NCI-H1417 (cell line): ENCODE measurements around the gene HAPLN2.
A peak's percentile ranks its signal among the peaks of the same experiment; 100 is the strongest.
"Not testable (repeated sequence)": the region's sequence is repeated elsewhere in the genome, so short reads cannot be mapped to it uniquely, and the experiment has no call there.

ENCODE experiments used
- DNase-seq, 3 experiments: peaks; one replicate each; lab custom pipeline; 2025; lab: John Stamatoyannopoulos, UW

HAPLN2 gene

GRCh38 chr1:156619582-156619955 lies 354 bp downstream of the HAPLN2 start:
- DNase-seq, result no peak

GRCh38 chr1:156622581-156623297 lies 3.5 kb downstream of the HAPLN2 start:
- DNase-seq, result no peak

GRCh38 chr1:156623946-156624813 lies 5.0 kb downstream of the HAPLN2 start:
- peak in 2 of 3 experiments; percentile 63 to 68 for DNase-seq

- peak in 2 of 3 experiments; percentile 36 to 38 for DNase-seq
Observed at GRCh38 chr1:156624814-156625435, 5.7 kb downstream of the HAPLN2 start.

- peak; percentile 39 to 73 (median 59) for DNase-seq
Observed at GRCh38 chr1:156625436-156626078, 6.3 kb downstream of the HAPLN2 start.

GRCh38 chr1:156626079-156626438 lies 6.8 kb downstream of the HAPLN2 start:
- no peak for DNase-seq

GRCh38 chr1:156627313-156627880 lies 8.2 kb downstream of the HAPLN2 start:
- peak; percentile 51 to 82 (median 75) for DNase-seq

GRCh38 chr1:156629823-156630449 lies 10.7 kb downstream of the HAPLN2 start:
- no peak for DNase-seq

GRCh38 chr1:156631152-156631551 lies 11.9 kb downstream of the HAPLN2 start:
- DNase-seq, result not testable (repeated sequence)

- DNase-seq, result no peak
Observed at GRCh38 chr1:156632355-156632754, 13.1 kb downstream of the HAPLN2 start.

- no peak for DNase-seq
Observed at GRCh38 chr1:156638189-156638985, 19.2 kb downstream of the HAPLN2 start.

GRCh38 chr1:156639601-156640101 lies 20.4 kb downstream of the HAPLN2 start:
- no peak for DNase-seq

GRCh38 chr1:156640842-156641706 lies 21.9 kb downstream of the HAPLN2 start:
- no peak for DNase-seq

GRCh38 chr1:156641761-156642264 lies 22.6 kb downstream of the HAPLN2 start, which contains the start of gene BCAN:
Gene BCAN (plus strand): TSS chr1:156642117. CDS start chr1:156646055, 3,938 bp downstream.
- DNase-seq, result peak in 2 of 3 experiments; percentile 18 to 67

- no peak for DNase-seq
Observed at GRCh38 chr1:156642265-156643048, 23.2 kb downstream of the HAPLN2 start.

- DNase-seq, result no peak
Observed at GRCh38 chr1:156643049-156643777, 24.0 kb downstream of the HAPLN2 start.

- no peak for DNase-seq
Observed at GRCh38 chr1:156643778-156644092, 24.5 kb downstream of the HAPLN2 start.

- no peak for DNase-seq
Observed at GRCh38 chr1:156644146-156644545, 24.9 kb downstream of the HAPLN2 start.
